Prostate gland (tissue), 2 donors: Measurements from ENCODE around the gene STUB1.

Source experiments
- CTCF ChIP-seq, 4 experiments: fragments of 200-600 bp in 2 of 4; fragments of 450-650 bp in 2 of 4; sonication (generic) in 2 of 4; IDR thresholded peaks; 1 replicate in 3 of 4; 2 replicates in 1 of 4; pipeline ENCODE4 v1.5.1; 2016 to 2019; ENCODE audit warnings: antibody characterized with exemption in 4 of 4, mild to moderate bottlenecking in 2 of 4, moderate library complexity in 2 of 4
- POLR2A ChIP-seq: fragments of 450-650 bp; IDR thresholded peaks from one replicate; pipeline ENCODE4 v1.6.1; 2016; ENCODE audit warnings: antibody characterized with exemption, mild to moderate bottlenecking

GRCh38 chr16:720990-721764 lies 41.0 kb downstream of the STUB1 start, which contains the start of gene ANTKMT:
- TF ChIP-seq CTCF (IDR thresholded peaks at IDR 0.05) (peak in 2 of 4 experiments; percentile 49 to 56), POLR2A (peak; percentile 39)
